Heart right ventricle (tissue), 16 donors: ENCODE results near the gene UBE2O. TPM values are rescaled to one million over a fixed set of nuclear protein-coding genes. Genes with fewer than 3 reads are reported as not detected.

Experiments used
- ATAC-seq, 8 donors: fragments of 200-7000 bp; cut with Tn5 transposase; one replicate each; pipeline ENCODE4 v1.9.1; 2020; ENCODE audit warnings: mild to moderate bottlenecking in 8 of 8, moderate library complexity in 8 of 8, moderate number of reproducible peaks in 1 of 8
- DNase-seq, 2 donors: peaks; one replicate each; pipeline ENCODE4 v3.0.0-alpha.2; 2020
- H3K27ac ChIP-seq, 10 donors: fragments of 200-600 bp; sonication (generic) in 2 of 10; one replicate each; pipeline versions ENCODE4 v1.5.0 to v1.8.0; 2020 to 2022; ENCODE audit warnings: mild to moderate bottlenecking in 3 of 10
- H3K27me3 ChIP-seq, 7 donors: fragments of 200-600 bp; one replicate each; pipeline ENCODE4 v1.8.0; 2021 to 2022; ENCODE audit warnings: mild to moderate bottlenecking in 2 of 7
- H3K36me3 ChIP-seq, 9 donors: fragments of 200-600 bp; sonication (generic) in 1 of 9; one replicate each; pipeline versions ENCODE4 v1.5.0 to v1.8.0; 2020 to 2022; ENCODE audit warnings: mild to moderate bottlenecking in 2 of 9
- H3K4me1 ChIP-seq, 9 donors: fragments of 200-600 bp; sonication (generic) in 1 of 9; one replicate each; pipeline versions ENCODE4 v1.5.0 to v1.8.0; 2020 to 2022; ENCODE audit warnings: mild to moderate bottlenecking in 4 of 9
- H3K4me3 ChIP-seq, 10 donors: fragments of 200-600 bp; sonication (generic) in 2 of 10; one replicate each; pipeline versions ENCODE4 v1.5.0 to v1.8.0; 2020 to 2022; ENCODE audit warnings: mild to moderate bottlenecking in 7 of 10, moderate library complexity in 2 of 10
- H3K9me3 ChIP-seq, 11 donors: fragments of 200-600 bp in 10 of 11; sonication (generic) in 2 of 11; one replicate each; pipeline versions ENCODE4 v1.5.0 to v1.8.0; 2013 to 2022; ENCODE audit warnings: mild to moderate bottlenecking in 2 of 11, control low read depth in 1 of 11, moderate library complexity in 1 of 11
- WGBS, 2 donors: extraction: QIAGEN DNeasy Blood & Tissue Kit; methylation state at CpG; one replicate each; pipeline ENCODE4 v1.1.7; 2013; ENCODE audit warnings: inconsistent platforms in 1 of 2; 5-methylcytosine and 5-hydroxymethylcytosine counted together
- intact Hi-C, 10 donors: fragments of 100-400 bp; cut with DNase I; formaldehyde crosslinking; loops; one replicate each; pipeline versions ENCODE4 v1.11.1 to v1.14.2; 2022
- polyA plus RNA-seq, 2 donors: library from polyadenylated mRNA; stranded (reverse); fragments of 200-250 nt; gene quantifications; one replicate each; pipeline ENCODE4 v1.2.3, GENCODE V29; 2013
- total RNA-seq, 10 donors: library from RNA; stranded (reverse); fragmentation: NEBNext Ultra II Directional in 3 of 10; extraction: Animal tissue kit (Norgen Biotek cat#: 25700) in 3 of 10; gene quantifications; one replicate each; pipeline versions ENCODE4 v1.2.1 to v1.2.4, GENCODE V29; 2021 to 2023
- TF ChIP-seq, protein P1 (sequence below), 9 donors: fragments of 200-600 bp; sonication (generic) in 2 of 9; IDR thresholded peaks; one replicate each; pipeline versions ENCODE4 v1.5.0 to v1.8.0; 2021 to 2022; ENCODE audit warnings: antibody characterized with exemption in 9 of 9, mild to moderate bottlenecking in 5 of 9, moderate library complexity in 1 of 9
- donor health status: Arrhythmogenic right ventricular cardiomyopathy.
- donor health status: ischemic (EF 13 %, LVEDD 7.1; RV severe dilation, severe dysfunction).
- donor health status: healthy with polysubstance abuse.
- donor health status: DM: no; HTN: yes; CAD: no.
- donor health status: DM: no; HTN: no; CAD: no.
- donor health status: ischemic (EF 25% LVEDD 6.9; RV normal size, moderate dysfunction).
- donor health status: ischemic (EF 25% LVEDD 5.7; RV mildly dilated, moderate dysfunction).
- donor health status: healthy.
- donor health status: DM: yes; HTN: yes; CAD: no.
- donor health status: Ischemic cardiomyopathy.
- donor health status: ischemic (EF 35%, LVEDD 5.7; RV mildly dilated, moderate dysfunction).
- donor health status: nonischemic (EF 11% LVEDD 7.7; RV severe dilation, severe dysfunction).
- donor health status: DM: yes; HTN: yes; CAD: no.
- donor health status: PGD.
- donor health status: ischemic (EF 29% LVEDD 5.4; RV normal size, mild dysfunction).
- donor health status: nonischemic (EF 23%, LVEDD 6.1; RV moderate dilation, normal function).

Gene UBE2O
- total and polyA plus RNA-seq, 12 donors: 9.1 to 39.0 (median 34.3) TPM

DNA sequence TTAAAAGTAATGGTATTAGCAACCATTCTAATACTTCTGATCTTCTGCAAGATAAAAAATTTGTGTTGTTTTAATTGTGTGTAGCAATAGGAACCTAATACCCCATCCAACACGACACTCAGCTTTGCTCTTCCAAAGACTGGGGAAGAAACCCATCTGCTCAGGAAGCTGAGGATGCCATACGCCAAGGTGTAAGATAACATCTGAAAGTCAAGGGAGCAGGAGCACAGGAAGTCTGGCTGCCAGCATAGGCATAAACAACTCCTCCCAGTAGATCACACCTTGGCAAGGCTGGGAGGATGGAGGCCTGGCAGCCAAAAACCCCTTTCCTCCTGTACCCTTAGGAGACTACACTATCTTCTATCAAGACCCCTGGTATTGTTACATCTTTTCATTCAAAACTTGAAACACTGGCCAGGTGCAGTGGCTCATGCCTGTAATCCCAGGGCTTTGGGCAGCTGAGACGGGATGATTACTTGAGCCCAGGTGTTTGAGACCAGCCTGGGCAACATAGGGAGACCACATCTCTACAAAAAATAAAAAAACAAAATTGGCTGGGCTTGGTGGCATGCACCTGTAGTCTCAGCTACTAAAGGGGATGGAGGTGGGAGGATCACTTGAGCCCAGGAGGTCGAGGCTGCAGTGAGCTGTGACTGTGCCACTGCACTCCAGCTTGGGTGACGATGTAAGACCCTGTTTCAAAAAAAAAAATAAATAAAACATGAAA is 74.2 kb downstream of the UBE2O start:
- Histone ChIP-seq H3K36me3 (no peaks in the 10 kb centered on the region), H3K4me3 (no peak overlapping the region), H3K27me3 (no peaks in the 10 kb centered on the region), H3K4me1 (peaks cover 2 to 45% (median 28%) of the 10 kb centered on the region in 9 donors), H3K9me3 (no peaks in the 10 kb centered on the region), H3K27ac (no peak overlapping the region)
- WGBS, 2 donors: 91 to 92% methylated on average over 5 of the region's 5 CpGs
- no peak for ATAC-seq
- TF ChIP-seq, protein P1, sequence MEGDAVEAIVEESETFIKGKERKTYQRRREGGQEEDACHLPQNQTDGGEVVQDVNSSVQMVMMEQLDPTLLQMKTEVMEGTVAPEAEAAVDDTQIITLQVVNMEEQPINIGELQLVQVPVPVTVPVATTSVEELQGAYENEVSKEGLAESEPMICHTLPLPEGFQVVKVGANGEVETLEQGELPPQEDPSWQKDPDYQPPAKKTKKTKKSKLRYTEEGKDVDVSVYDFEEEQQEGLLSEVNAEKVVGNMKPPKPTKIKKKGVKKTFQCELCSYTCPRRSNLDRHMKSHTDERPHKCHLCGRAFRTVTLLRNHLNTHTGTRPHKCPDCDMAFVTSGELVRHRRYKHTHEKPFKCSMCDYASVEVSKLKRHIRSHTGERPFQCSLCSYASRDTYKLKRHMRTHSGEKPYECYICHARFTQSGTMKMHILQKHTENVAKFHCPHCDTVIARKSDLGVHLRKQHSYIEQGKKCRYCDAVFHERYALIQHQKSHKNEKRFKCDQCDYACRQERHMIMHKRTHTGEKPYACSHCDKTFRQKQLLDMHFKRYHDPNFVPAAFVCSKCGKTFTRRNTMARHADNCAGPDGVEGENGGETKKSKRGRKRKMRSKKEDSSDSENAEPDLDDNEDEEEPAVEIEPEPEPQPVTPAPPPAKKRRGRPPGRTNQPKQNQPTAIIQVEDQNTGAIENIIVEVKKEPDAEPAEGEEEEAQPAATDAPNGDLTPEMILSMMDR (IDR thresholded peaks at IDR 0.05): no peak
- no peak for DNase-seq
- intact Hi-C loops: no loop called here

- DNase-seq (peak; percentile 25 to 47), ATAC-seq (peak; percentile 34 to 70 (median 54))
- no peaks in the 10 kb centered on the region for H3K9me3 ChIP-seq
- no peak overlapping the region for H3K4me3 ChIP-seq
- H3K4me1 ChIP-seq: peaks cover 2 to 26% (median 16%) of the 10 kb centered on the region in 9 donors
- WGBS, 2 donors: 64 to 66% methylated on average over 8 of the region's 8 CpGs
- peak overlapping the region in 6 of 10 donors; percentile 4 to 52 (median 42) for H3K27ac ChIP-seq
- H3K27me3 ChIP-seq: no peaks in the 10 kb centered on the region
- TF ChIP-seq, protein P1 (IDR thresholded peaks at IDR 0.05): no peak
- H3K36me3 ChIP-seq: no peaks in the 10 kb centered on the region
- intact Hi-C loops: no loop called here
Observed at GRCh38 chr17:76376318-76377133, 76.4 kb downstream of the UBE2O start.

DNA sequence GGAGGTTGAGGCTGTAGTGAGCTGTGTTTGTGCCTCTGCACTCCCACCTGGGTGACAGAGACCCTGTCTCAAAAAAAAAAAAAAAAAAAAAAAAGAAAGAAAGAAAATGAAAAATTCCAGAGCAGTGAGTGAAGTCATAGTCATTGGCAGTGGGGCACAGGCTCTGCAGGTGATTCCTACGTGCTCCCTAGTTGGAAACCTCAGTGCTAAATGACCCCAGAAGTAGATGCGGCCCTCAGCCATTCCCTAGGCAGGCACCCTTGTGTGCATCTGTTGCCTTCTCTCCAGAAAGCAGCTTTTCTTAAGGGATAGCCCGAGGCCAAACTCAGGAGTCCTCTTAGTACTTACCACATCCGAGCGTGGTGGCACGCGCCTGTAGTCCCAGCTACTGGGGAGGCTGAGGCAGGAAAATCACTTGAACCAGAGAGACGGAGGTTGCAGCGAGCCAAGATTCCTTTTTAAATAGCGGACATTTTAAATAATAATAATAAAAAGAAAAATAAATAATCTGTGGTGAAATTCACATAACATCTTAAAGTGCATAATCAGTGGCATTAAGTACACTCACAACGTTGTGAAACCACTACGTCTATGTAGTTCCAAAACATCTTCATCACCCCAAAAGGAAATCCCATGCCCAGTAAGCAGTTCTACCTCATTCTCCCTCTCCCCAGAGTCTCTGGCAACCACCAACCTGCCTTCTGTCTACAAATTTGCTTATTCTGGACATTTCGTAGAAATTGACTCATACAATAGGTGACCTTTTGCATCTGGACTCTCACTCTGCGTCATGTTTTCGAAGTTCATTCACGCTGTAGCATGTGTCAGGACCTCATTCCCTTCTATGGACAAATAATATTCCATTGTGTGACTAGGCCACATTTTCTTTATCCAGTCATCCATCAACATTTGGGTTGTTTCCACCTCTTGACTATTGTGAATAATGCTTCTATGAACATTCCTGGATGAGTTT is 81.0 kb downstream of the UBE2O start:
- H3K27ac ChIP-seq: peak overlapping the region in 2 of 10 donors; percentile 4 to 73
- no peak overlapping the region for H3K4me3 ChIP-seq
- H3K9me3 ChIP-seq: no peaks in the 10 kb centered on the region
- peaks cover 2 to 47% (median 33%) of the 10 kb centered on the region in 9 donors for H3K4me1 ChIP-seq
- no peaks in the 10 kb centered on the region for H3K27me3 ChIP-seq
- WGBS, 2 donors: 95 to 96% methylated on average over 16 of the region's 16 CpGs
- H3K36me3 ChIP-seq: no peaks in the 10 kb centered on the region
- intact Hi-C loops: no loop called here
- peak in 1 of 2 donors; percentile 1 for DNase-seq
- TF ChIP-seq, protein P1 (IDR thresholded peaks at IDR 0.05): no peak
- no peak for ATAC-seq
